Measurements from ENCODE around the gene LRP4.

DNA sequence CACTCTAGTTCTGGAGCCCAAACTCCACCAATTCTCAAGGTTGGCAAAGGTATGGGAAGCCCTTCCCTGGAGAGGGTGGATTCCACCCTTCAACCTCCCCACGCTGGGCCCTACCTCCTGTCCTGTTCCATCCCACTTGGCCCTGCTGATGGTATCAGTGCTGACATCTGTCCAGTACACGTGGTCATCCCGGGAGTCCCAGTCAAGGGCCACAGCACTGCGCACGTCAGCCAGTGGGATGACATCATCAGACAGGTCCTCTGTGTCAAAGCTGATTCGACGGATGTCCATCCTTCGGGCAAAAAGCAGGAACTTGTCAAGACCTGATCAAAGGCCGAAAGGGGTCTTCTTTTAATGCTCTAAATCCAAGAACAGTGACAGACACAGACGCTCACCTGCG, 32.1 kb downstream of the LRP4 start:
- no peak for TF ChIP-seq CTCF (IDR thresholded peaks at IDR 0.05)
- TF ChIP-seq POLR2A (IDR thresholded peaks at IDR 0.05; ENCODE audit: low read depth): no peak
- no peak for TF ChIP-seq POLR2AphosphoS5 (IDR thresholded peaks at IDR 0.05)
- no peak for TF ChIP-seq EP300 (IDR thresholded peaks at IDR 0.05)
